ENCODE data around the gene ANGPTL7.

DNA sequence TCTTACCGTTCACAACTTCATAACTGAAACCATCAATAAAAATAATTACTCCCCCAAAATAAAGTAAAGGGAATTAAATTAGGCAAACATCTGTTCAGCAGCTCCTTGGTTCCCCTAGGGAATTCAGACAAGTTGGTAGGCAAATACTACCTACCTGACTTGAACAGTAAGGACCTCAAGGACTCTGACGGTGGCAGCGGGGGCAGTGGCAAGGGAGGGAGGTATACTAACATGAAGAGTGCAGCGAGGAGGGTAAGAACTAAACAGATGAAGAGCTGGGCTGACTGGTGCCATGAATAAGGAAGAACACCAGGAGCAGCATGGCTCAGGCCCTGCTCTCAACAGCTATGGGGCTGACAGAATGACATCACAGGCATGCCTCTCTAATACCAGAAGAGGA lies 40.0 kb downstream of the ANGPTL7 start:
- TF ChIP-seq CTCF (IDR thresholded peaks at IDR 0.05), result no peak
- TF ChIP-seq POLR2A (IDR thresholded peaks at IDR 0.05), result no peak
